ENCODE measurements around the gene SEMA3F. TPM values are rescaled to one million over a fixed set of nuclear protein-coding genes. Genes with fewer than 3 reads are reported as not detected.

Gene SEMA3F
- total and polyA plus RNA-seq, 10 of the 15 experiments (the other 5 are each of a cell fraction or from before 2014, with no cell fraction given) = 0.08 to 0.28 (median 0.12) TPM; not detected in 6

DNA sequence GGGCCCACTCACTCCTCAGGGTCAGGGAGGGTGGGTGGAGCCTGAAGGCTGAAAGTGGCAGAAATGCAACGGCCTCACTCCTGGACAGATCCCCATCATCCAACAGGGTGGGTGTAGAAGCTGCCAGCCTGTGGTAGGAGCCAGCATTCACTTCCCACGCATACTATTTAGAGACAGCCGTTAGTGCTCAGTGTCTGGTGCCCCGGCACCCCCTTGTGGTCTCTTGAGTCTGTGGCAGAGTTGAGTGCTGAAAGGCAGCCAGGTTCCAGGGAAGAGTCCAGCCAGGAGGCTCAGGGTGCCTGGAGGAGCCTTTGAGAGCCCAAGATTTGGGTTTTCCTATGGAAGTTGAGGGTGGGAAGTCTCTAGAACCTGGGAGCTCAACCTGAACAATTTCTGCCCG lies 34.1 kb downstream of the SEMA3F start:
- Histone ChIP-seq H3K9ac (ENCODE audit: control insufficient read depth, insufficient read depth, low read length) (no peak overlapping the region), H2AFZ (ENCODE audit: control insufficient read depth, low read depth, low read length) (no peak overlapping the region), H3K9me3 (replicated peaks; ENCODE audit: control insufficient read depth, insufficient read depth, low read length) (no peaks in the 10 kb centered on the region), H3K4me3 (no peak overlapping the region), H3K4me2 (ENCODE audit: control insufficient read depth, insufficient read depth) (no peak overlapping the region), H3K4me1 (ENCODE audit: control insufficient read depth, insufficient read depth, low read length) (no peaks in the 10 kb centered on the region), H3K27me3 (replicated peaks in 1 of 2; ENCODE audit: control insufficient read depth in 2 of 2, insufficient read depth in 2 of 2, low read length in 1 of 2) (no peaks in the 10 kb centered on the region), H3K36me3 (ENCODE audit: control insufficient read depth in 2 of 2, insufficient read depth in 2 of 2, low read length in 1 of 2) (no peaks in the 10 kb centered on the region), H4K20me1 (ENCODE audit: control insufficient read depth, insufficient read depth) (no peaks in the 10 kb centered on the region), H3K79me2 (ENCODE audit: control insufficient read depth, insufficient read depth, low read length) (no peaks in the 10 kb centered on the region), H3K27ac (ENCODE audit: control insufficient read depth, insufficient read depth) (no peak overlapping the region)
- DNase-seq (ENCODE audit: low read depth, low spot score) = no peak
- in situ Hi-C loops (cut with MboI) (no loop called here), intact Hi-C loops (cut with micrococcal nuclease; ENCODE audit: unreplicated experiment) (loop anchor here (1.0 kb wide), 1 partner anchor 68 kb away; no protein-coding TSS in a partner anchor)
- BruUV-seq (replicated peaks) = no TSS peak
- WGBS (ENCODE audit: insufficient coverage, insufficient replicate concordance, low lambda C conversion rate, missing lambda C conversion rate) = 18% methylated on average over 5 of the region's 5 CpGs
- RAD21 ChIA-PET (ENCODE audit: unreplicated experiment) = interaction anchor here (1.7 to 1.8 kb wide), 2 partner anchors 37 to 72 kb away, joined by 4 to 6 read pairs; no protein-coding TSS in a partner anchor
- peak; percentile 83 for ATAC-seq
- CTCF ChIA-PET = interaction anchor here (1.0 to 2.2 kb wide), 9 partner anchors 24 to 83 kb away, joined by 3 to 7 read pairs (median 4); no protein-coding TSS in a partner anchor
- POLR2A ChIA-PET = no interaction called here
- FAIRE-seq = no peak
- TF ChIP-seq, protein P1, sequence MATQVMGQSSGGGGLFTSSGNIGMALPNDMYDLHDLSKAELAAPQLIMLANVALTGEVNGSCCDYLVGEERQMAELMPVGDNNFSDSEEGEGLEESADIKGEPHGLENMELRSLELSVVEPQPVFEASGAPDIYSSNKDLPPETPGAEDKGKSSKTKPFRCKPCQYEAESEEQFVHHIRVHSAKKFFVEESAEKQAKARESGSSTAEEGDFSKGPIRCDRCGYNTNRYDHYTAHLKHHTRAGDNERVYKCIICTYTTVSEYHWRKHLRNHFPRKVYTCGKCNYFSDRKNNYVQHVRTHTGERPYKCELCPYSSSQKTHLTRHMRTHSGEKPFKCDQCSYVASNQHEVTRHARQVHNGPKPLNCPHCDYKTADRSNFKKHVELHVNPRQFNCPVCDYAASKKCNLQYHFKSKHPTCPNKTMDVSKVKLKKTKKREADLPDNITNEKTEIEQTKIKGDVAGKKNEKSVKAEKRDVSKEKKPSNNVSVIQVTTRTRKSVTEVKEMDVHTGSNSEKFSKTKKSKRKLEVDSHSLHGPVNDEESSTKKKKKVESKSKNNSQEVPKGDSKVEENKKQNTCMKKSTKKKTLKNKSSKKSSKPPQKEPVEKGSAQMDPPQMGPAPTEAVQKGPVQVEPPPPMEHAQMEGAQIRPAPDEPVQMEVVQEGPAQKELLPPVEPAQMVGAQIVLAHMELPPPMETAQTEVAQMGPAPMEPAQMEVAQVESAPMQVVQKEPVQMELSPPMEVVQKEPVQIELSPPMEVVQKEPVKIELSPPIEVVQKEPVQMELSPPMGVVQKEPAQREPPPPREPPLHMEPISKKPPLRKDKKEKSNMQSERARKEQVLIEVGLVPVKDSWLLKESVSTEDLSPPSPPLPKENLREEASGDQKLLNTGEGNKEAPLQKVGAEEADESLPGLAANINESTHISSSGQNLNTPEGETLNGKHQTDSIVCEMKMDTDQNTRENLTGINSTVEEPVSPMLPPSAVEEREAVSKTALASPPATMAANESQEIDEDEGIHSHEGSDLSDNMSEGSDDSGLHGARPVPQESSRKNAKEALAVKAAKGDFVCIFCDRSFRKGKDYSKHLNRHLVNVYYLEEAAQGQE (IDR thresholded peaks at IDR 0.05; ENCODE audit: low read depth, low read length) = no peak
- TF ChIP-seq RUNX3 (IDR thresholded peaks at IDR 0.05; ENCODE audit: low read length) (peak; percentile 31; the same call in 1 of the 2 replicates), FOS (IDR thresholded peaks at IDR 0.05; ENCODE audit: borderline replicate concordance, extremely low read depth, insufficient read length) (no peak), RAD21 (IDR thresholded peaks at IDR 0.05; ENCODE audit: insufficient read depth, low read depth, low read length) (peak; percentile 74), SMC3 (IDR thresholded peaks at IDR 0.05; ENCODE audit: borderline replicate concordance, low read length) (peak; percentile 69; the same call in 1 of the 2 replicates), EGR1 (IDR thresholded peaks at IDR 0.05; ENCODE audit: borderline replicate concordance in 1 of 2, low read depth in 2 of 2, low read length in 2 of 2) (0 out of 3 replicates have a peak, but pooled peaks of 1 of the 2 experiments have one; percentile 26), CBX5 (IDR thresholded peaks at IDR 0.05; ENCODE audit: low read depth) (no peak)
- TF ChIP-seq, protein P2, sequence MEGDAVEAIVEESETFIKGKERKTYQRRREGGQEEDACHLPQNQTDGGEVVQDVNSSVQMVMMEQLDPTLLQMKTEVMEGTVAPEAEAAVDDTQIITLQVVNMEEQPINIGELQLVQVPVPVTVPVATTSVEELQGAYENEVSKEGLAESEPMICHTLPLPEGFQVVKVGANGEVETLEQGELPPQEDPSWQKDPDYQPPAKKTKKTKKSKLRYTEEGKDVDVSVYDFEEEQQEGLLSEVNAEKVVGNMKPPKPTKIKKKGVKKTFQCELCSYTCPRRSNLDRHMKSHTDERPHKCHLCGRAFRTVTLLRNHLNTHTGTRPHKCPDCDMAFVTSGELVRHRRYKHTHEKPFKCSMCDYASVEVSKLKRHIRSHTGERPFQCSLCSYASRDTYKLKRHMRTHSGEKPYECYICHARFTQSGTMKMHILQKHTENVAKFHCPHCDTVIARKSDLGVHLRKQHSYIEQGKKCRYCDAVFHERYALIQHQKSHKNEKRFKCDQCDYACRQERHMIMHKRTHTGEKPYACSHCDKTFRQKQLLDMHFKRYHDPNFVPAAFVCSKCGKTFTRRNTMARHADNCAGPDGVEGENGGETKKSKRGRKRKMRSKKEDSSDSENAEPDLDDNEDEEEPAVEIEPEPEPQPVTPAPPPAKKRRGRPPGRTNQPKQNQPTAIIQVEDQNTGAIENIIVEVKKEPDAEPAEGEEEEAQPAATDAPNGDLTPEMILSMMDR (IDR thresholded peaks at IDR 0.05 in 2 of 3, conservative IDR thresholded peaks at IDR 0.05 in 1 of 3; ENCODE audit: control insufficient read depth in 2 of 3, extremely low read depth in 1 of 3, insufficient read depth in 1 of 3, low read depth in 3 of 3, low read length in 3 of 3) = peak; percentile 58 to 71 (median 66)
- SMC1A ChIA-PET (ENCODE audit: uncharacterized antibody, unreplicated experiment) = no interaction called here
